ENCODE results near the gene UBTD1. TPM values are rescaled to one million over a fixed set of nuclear protein-coding genes. Genes with fewer than 3 reads are reported as not detected.

UBTD1 gene
- total RNA-seq, 6 donors from 2014 or later: 40.6 to 93.1 (median 67.3) TPM

GRCh38 chr10:97601268-97602215 lies 102.8 kb downstream of the UBTD1 start:
- Histone ChIP-seq H3K9me3 (no peaks in the 10 kb centered on the region), H3K4me3 (no peak overlapping the region), H3K4me1 (peaks cover 0 to 10% (median 5%) of the 10 kb centered on the region in 4 donors), H3K27me3 (no peaks in the 10 kb centered on the region), H3K36me3 (no peaks in the 10 kb centered on the region), H3K27ac (no peak overlapping the region)
- TF ChIP-seq CTCF (IDR thresholded peaks at IDR 0.05): no peak
- no peak for TF ChIP-seq EP300 (IDR thresholded peaks at IDR 0.05)
- no peak for TF ChIP-seq POLR2A (IDR thresholded peaks at IDR 0.05)
- TF ChIP-seq POLR2AphosphoS5 (IDR thresholded peaks at IDR 0.05): no peak
- DNase-seq (peak in 1 of 2 donors; percentile 82), ATAC-seq (ENCODE audit: low FRiP score in 2 of 2) (no peak)
- WGBS, 2 donors: 87 to 90% methylated on average over 19 to 20 of the region's 21 CpGs

- Histone ChIP-seq H3K4me3 (no peak overlapping the region), H3K36me3 (no peaks in the 10 kb centered on the region), H3K27ac (no peak overlapping the region), H3K27me3 (no peaks in the 10 kb centered on the region), H3K4me1 (no peaks in the 10 kb centered on the region), H3K9me3 (no peaks in the 10 kb centered on the region)
- DNase-seq (no peak), ATAC-seq (ENCODE audit: low FRiP score in 2 of 2) (no peak)
- 96% methylated on average over 3 to 5 of the region's 5 CpGs for WGBS, 2 donors
- TF ChIP-seq EP300 (IDR thresholded peaks at IDR 0.05): no peak
- no peak for TF ChIP-seq CTCF (IDR thresholded peaks at IDR 0.05)
- TF ChIP-seq POLR2A (IDR thresholded peaks at IDR 0.05): no peak
- no peak for TF ChIP-seq POLR2AphosphoS5 (IDR thresholded peaks at IDR 0.05)
These were observed 108.4 kb downstream of the UBTD1 start for GRCh38 chr10:97607095-97607636.

DNA sequence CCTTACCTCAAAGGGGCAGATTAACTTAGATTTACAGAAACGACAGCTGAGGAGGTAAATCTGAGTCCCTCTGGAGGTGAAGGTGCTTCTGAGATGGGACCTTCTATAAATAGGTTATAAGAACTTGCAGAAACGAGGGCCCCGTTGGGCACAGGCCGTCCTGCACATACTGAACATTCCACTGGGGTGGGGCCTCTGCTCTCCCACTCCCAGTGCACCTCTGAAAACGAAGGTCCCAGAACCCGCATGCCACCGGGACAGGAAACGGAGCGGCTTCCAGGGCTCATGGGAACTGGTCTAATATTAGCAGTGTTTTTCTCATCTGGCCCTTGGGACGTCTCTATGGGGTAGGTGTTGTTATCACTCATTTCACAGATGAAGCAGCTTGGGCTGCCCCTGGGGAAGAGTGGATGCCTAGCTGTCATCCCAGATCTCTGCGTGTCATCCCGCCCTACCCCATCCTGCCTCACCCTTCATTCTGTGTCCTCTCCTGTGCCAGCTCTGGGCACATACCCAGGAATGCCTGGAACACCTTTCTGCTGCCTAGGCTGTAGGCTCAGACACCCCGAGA lies 110.4 kb downstream of the UBTD1 start:
- Histone ChIP-seq H3K4me3 (no peak overlapping the region), H3K4me1 (no peaks in the 10 kb centered on the region), H3K27ac (peak overlapping the region; percentile 42 to 69 (median 56)), H3K9me3 (no peaks in the 10 kb centered on the region), H3K27me3 (no peaks in the 10 kb centered on the region), H3K36me3 (no peaks in the 10 kb centered on the region)
- WGBS, 2 donors: 58 to 59% methylated on average over 8 to 13 of the region's 13 CpGs
- peak; percentile 26 to 82 for ATAC-seq (ENCODE audit: low FRiP score in 2 of 2)
- TF ChIP-seq CTCF (IDR thresholded peaks at IDR 0.05) (no peak), EP300 (IDR thresholded peaks at IDR 0.05) (peak in 2 of 4 donors; percentile 54 to 61)
- DNase-seq: peak in 1 of 2 donors; percentile 72

- Histone ChIP-seq H3K4me3 (no peak overlapping the region), H3K27ac (no peak overlapping the region), H3K9me3 (no peaks in the 10 kb centered on the region), H3K27me3 (no peaks in the 10 kb centered on the region), H3K4me1 (no peaks in the 10 kb centered on the region), H3K36me3 (peaks cover 0 to 2% (median 0%) of the 10 kb centered on the region in 4 donors)
- DNase-seq (no peak), ATAC-seq (ENCODE audit: low FRiP score in 2 of 2) (no peak)
- TF ChIP-seq EP300 (IDR thresholded peaks at IDR 0.05): no peak
- TF ChIP-seq POLR2AphosphoS5 (IDR thresholded peaks at IDR 0.05): no peak
- TF ChIP-seq CTCF (IDR thresholded peaks at IDR 0.05): no peak
- TF ChIP-seq POLR2A (IDR thresholded peaks at IDR 0.05): no peak
- 76 to 93% methylated on average over 7 to 12 of the region's 12 CpGs for WGBS, 2 donors
These were observed 112.7 kb downstream of the UBTD1 start for GRCh38 chr10:97611473-97611872.
